Measurements from ENCODE around the gene SLIT3.
A peak's percentile ranks its signal among the peaks of the same experiment; 100 is the strongest.
"Not testable (repeated sequence)": the region's sequence is repeated elsewhere in the genome, so short reads cannot be mapped to it uniquely, and the experiment has no call there.

The SLIT3 gene

GRCh38 chr5:168749391-168750100 lies 551.4 kb downstream of the SLIT3 start:
- no peak for DNase-seq

- DNase-seq, result peak in 10 of 56 donors; percentile 4 to 52 (median 12)
These were observed 552.8 kb downstream of the SLIT3 start for GRCh38 chr5:168747987-168748777.

- DNase-seq, result no peak
These were observed 553.9 kb downstream of the SLIT3 start for GRCh38 chr5:168746893-168747640.

GRCh38 chr5:168746126-168746892 lies 554.6 kb downstream of the SLIT3 start:
- DNase-seq, result not testable (repeated sequence)

- no peak for DNase-seq
These were observed 557.3 kb downstream of the SLIT3 start for GRCh38 chr5:168743617-168744016.

GRCh38 chr5:168742311-168742710 lies 558.6 kb downstream of the SLIT3 start:
- DNase-seq, result not testable (repeated sequence)

- no peak for DNase-seq
These were observed 560.1 kb downstream of the SLIT3 start for GRCh38 chr5:168740811-168741213.

GRCh38 chr5:168740092-168740800 lies 560.7 kb downstream of the SLIT3 start:
- DNase-seq, result peak in 2 of 56 donors; percentile 8 to 33

- no peak for DNase-seq
These were observed 563.9 kb downstream of the SLIT3 start for GRCh38 chr5:168737066-168737465.

GRCh38 chr5:168736281-168736831 lies 564.6 kb downstream of the SLIT3 start:
- DNase-seq, result no peak

- peak in 7 of 56 donors; percentile 6 to 25 (median 12) for DNase-seq
These were observed 566.2 kb downstream of the SLIT3 start for GRCh38 chr5:168734620-168735300.

GRCh38 chr5:168734119-168734518 lies 566.8 kb downstream of the SLIT3 start:
- DNase-seq, result no peak

GRCh38 chr5:168728546-168729211 lies 572.3 kb downstream of the SLIT3 start:
- DNase-seq, result no peak

- no peak for DNase-seq
These were observed 573.4 kb downstream of the SLIT3 start for GRCh38 chr5:168727547-168727946.

- DNase-seq, result no peak
These were observed 574.6 kb downstream of the SLIT3 start for GRCh38 chr5:168726342-168726741.

- no peak for DNase-seq
These were observed 576.7 kb downstream of the SLIT3 start for GRCh38 chr5:168724227-168724626.

GRCh38 chr5:168723037-168723436 lies 577.9 kb downstream of the SLIT3 start:
- DNase-seq, result no peak

GRCh38 chr5:168721966-168722365 lies 579.0 kb downstream of the SLIT3 start:
- no peak for DNase-seq

All from amygdala (tissue), 56 donors.